Measurements from ENCODE around the gene LONP2.
"Not testable (repeated sequence)": the region's sequence is repeated elsewhere in the genome, so short reads cannot be mapped to it uniquely, and the experiment has no call there.

Gene LONP2

GRCh38 chr16:48332978-48333377, 88.9 kb downstream of the LONP2 start:
- DNase-seq (ENCODE audit: extremely low read depth in 1 of 2, low read depth in 1 of 2) = no peak

- DNase-seq (ENCODE audit: extremely low read depth in 1 of 2, low read depth in 1 of 2) = no peak
Observed at GRCh38 chr16:48334325-48334724, 90.2 kb downstream of the LONP2 start.

- no peak for DNase-seq (ENCODE audit: extremely low read depth in 1 of 2, low read depth in 1 of 2)
Observed at GRCh38 chr16:48335961-48336360, 91.9 kb downstream of the LONP2 start.

- no peak for DNase-seq (ENCODE audit: extremely low read depth in 1 of 2, low read depth in 1 of 2)
Observed at GRCh38 chr16:48340054-48340453, 96.0 kb downstream of the LONP2 start.

GRCh38 chr16:48342591-48342990, 98.5 kb downstream of the LONP2 start:
- no peak for DNase-seq (ENCODE audit: extremely low read depth in 1 of 2, low read depth in 1 of 2)

- DNase-seq (ENCODE audit: extremely low read depth in 1 of 2, low read depth in 1 of 2) = no peak
Observed at GRCh38 chr16:48347191-48347865, 103.2 kb downstream of the LONP2 start.

GRCh38 chr16:48347980-48348379, 103.9 kb downstream of the LONP2 start:
- DNase-seq (ENCODE audit: extremely low read depth in 1 of 2, low read depth in 1 of 2) = no peak

- DNase-seq (ENCODE audit: extremely low read depth in 1 of 2, low read depth in 1 of 2) = no peak
Observed at GRCh38 chr16:48350736-48351135, 106.6 kb downstream of the LONP2 start.

- no peak for DNase-seq (ENCODE audit: extremely low read depth in 1 of 2, low read depth in 1 of 2)
Observed at GRCh38 chr16:48352648-48353390, 108.7 kb downstream of the LONP2 start.

GRCh38 chr16:48353565-48354163, 109.6 kb downstream of the LONP2 start:
- DNase-seq (ENCODE audit: extremely low read depth in 1 of 2, low read depth in 1 of 2) = peak; percentile 14 to 30

GRCh38 chr16:48354385-48354784, 110.3 kb downstream of the LONP2 start:
- DNase-seq (ENCODE audit: extremely low read depth in 1 of 2, low read depth in 1 of 2) = not testable (repeated sequence)

- DNase-seq (ENCODE audit: extremely low read depth in 1 of 2, low read depth in 1 of 2) = no peak
Observed at GRCh38 chr16:48354877-48355855, 111.1 kb downstream of the LONP2 start.

GRCh38 chr16:48356633-48357376, 112.7 kb downstream of the LONP2 start:
- no peak for DNase-seq (ENCODE audit: extremely low read depth in 1 of 2, low read depth in 1 of 2)

GRCh38 chr16:48358419-48358818, 114.3 kb downstream of the LONP2 start:
- no peak for DNase-seq (ENCODE audit: extremely low read depth in 1 of 2, low read depth in 1 of 2)

GRCh38 chr16:48359983-48360382, 115.9 kb downstream of the LONP2 start:
- DNase-seq (ENCODE audit: extremely low read depth in 1 of 2, low read depth in 1 of 2) = no peak

- DNase-seq (ENCODE audit: extremely low read depth in 1 of 2, low read depth in 1 of 2) = no peak
Observed at GRCh38 chr16:48361012-48361411, 116.9 kb downstream of the LONP2 start.

GRCh38 chr16:48361540-48362144, 117.5 kb downstream of the LONP2 start:
- no peak for DNase-seq (ENCODE audit: extremely low read depth in 1 of 2, low read depth in 1 of 2)

- DNase-seq (ENCODE audit: extremely low read depth in 1 of 2, low read depth in 1 of 2) = no peak
Observed at GRCh38 chr16:48365025-48365600, 121.0 kb downstream of the LONP2 start.

GRCh38 chr16:48365601-48366164, 121.6 kb downstream of the LONP2 start:
- peak; percentile 73 to 74 for DNase-seq (ENCODE audit: extremely low read depth in 1 of 2, low read depth in 1 of 2)
